Epithelial cell of esophagus (primary cell): ENCODE data around the gene TMEM87A.
A peak's percentile ranks its signal among the peaks of the same experiment; 100 is the strongest.

ENCODE experiments used
- DNase-seq: peaks from one replicate; pipeline ENCODE4 v3.0.0; 2010; ENCODE audit warnings: low read depth
- H3K4me3 ChIP-seq: 2 replicates; pipeline ENCODE4 v1.5.1; 2011; ENCODE audit warnings: mild to moderate bottlenecking, low read length, control low read depth
- TF ChIP-seq, protein P1 (sequence below): IDR thresholded peaks from 2 replicates; pipeline ENCODE4 v1.5.1; 2011; ENCODE audit warnings: low read depth, mild to moderate bottlenecking, low read length, control low read depth, inconsistent platforms; ENCODE audit not compliant: insufficient read depth; ENCODE audit errors: missing control alignments

TMEM87A gene

DNA sequence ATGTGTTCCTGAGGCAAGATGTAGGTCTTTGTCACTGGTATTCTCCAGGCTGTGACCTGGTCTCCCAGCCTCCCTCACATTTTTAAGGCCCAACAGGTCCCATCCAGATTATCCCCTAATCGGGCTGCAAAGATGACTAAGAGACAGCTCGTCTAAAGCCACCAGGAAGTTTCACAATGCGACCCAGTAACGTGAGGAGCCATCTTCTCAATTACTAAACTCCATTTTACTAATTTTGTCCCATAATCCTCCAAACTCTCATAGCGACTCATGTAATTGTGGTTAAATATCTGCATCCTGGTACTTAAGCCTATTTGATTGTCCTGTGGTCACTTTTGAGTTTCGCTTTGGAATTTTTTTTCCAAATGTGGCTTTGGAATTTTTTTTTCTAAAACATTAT lies 108.1 kb downstream of the TMEM87A start:
- TF ChIP-seq, protein P1, sequence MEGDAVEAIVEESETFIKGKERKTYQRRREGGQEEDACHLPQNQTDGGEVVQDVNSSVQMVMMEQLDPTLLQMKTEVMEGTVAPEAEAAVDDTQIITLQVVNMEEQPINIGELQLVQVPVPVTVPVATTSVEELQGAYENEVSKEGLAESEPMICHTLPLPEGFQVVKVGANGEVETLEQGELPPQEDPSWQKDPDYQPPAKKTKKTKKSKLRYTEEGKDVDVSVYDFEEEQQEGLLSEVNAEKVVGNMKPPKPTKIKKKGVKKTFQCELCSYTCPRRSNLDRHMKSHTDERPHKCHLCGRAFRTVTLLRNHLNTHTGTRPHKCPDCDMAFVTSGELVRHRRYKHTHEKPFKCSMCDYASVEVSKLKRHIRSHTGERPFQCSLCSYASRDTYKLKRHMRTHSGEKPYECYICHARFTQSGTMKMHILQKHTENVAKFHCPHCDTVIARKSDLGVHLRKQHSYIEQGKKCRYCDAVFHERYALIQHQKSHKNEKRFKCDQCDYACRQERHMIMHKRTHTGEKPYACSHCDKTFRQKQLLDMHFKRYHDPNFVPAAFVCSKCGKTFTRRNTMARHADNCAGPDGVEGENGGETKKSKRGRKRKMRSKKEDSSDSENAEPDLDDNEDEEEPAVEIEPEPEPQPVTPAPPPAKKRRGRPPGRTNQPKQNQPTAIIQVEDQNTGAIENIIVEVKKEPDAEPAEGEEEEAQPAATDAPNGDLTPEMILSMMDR: no peak
- DNase-seq: no peak
- no peak overlapping the region for H3K4me3 ChIP-seq

DNA sequence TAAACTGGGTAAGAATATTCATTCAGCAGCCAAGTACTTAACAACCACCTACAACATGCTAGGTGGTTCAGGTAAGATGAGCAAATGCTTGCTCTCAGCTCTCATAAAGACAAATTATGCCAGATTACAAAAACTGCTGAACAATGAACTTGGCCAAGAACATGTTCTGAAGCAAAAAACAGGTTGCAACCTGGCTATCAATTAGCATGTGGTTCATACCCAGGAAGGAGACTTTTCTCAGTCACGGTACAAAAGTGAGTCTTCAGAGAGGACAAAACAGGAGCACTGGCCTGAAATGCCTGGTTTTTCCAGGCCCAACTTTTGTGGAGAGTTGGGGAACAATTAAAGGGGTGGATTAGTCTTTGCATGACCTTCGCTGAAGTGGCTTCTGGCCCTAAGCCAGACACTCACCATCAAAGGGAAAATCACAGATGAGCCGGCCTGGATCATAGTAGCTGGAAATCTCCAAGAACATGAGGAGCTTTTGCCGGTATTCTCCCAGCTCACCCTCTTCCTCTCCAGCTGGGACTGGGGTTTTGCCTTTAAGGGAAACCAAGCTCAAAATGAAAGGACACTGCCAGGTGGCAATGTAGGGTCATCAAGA lies 109.2 kb downstream of the TMEM87A start:
- TF ChIP-seq, protein P1: no peak
- peak; percentile 56 for DNase-seq
- H3K4me3 ChIP-seq: no peak overlapping the region

DNA sequence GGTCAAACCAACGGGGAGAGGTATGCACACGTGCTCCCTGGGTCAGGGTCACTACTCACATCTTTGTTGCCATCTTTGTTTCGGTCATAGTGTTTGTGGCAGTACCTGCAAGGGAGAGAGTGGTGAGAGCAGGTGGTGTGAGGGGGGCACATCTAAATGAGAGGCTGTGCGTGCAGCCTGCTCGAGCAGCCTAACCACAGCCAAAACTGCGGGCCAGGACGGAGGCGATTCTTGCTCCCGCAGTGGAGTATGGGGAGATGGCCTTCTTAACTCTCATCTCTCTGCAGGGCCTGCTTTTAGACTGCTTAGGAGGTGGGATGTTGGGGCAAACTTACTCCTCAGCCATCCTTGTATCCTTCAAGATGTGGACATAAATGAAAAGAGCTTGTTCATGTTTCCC lies 109.9 kb downstream of the TMEM87A start:
- DNase-seq: no peak
- TF ChIP-seq, protein P1: no peak
- no peak overlapping the region for H3K4me3 ChIP-seq
